T-helper 17 cell (primary cell): ENCODE measurements around the gene TLL1. TPM values are rescaled to one million over a fixed set of nuclear protein-coding genes. Genes with fewer than 3 reads are reported as not detected.

ENCODE experiments used
- ATAC-seq: fragments of 150-1000 bp; cut with Tn5 transposase; 2 replicates; pipeline ENCODE4 v1.10.0; 2021; ENCODE audit warnings: mild to moderate bottlenecking, moderate library complexity
- DNase-seq, 3 donors: peaks; one replicate each; pipeline versions ENCODE4 v3.0.0 to v3.0.0-alpha.2; 2020 to 2021
- H3K9me3 ChIP-seq: one replicate; pipeline ENCODE4 v1.7.0; 2013; ENCODE audit warnings: low read length, mild to moderate bottlenecking; ENCODE audit not compliant: control insufficient read depth, poor library complexity, severe bottlenecking
- H3K27ac Mint-ChIP-seq: one replicate; pipeline ENCODE4 v1.8.0; 2022; ENCODE audit warnings: mild to moderate bottlenecking, moderate library complexity, mixed read lengths
- H3K27me3 Mint-ChIP-seq: one replicate; pipeline ENCODE4 v1.8.0; 2022; ENCODE audit warnings: mixed read lengths
- H3K36me3 Mint-ChIP-seq: one replicate; pipeline ENCODE4 v1.8.0; 2022; ENCODE audit warnings: low read depth, mixed read lengths
- H3K4me1 Mint-ChIP-seq: one replicate; pipeline ENCODE4 v1.8.0; 2022; ENCODE audit warnings: mild to moderate bottlenecking, mixed read lengths
- H3K4me3 Mint-ChIP-seq: one replicate; pipeline ENCODE4 v1.8.0; 2022; ENCODE audit warnings: mild to moderate bottlenecking, moderate library complexity, mixed read lengths
- total RNA-seq, 4 donors: library from RNA in 2 of 4; stranded (reverse) in 2 of 4; gene quantifications; one replicate each; pipeline ENCODE4 v1.2.3 and lab custom pipeline; 2022 to 2026

The TLL1 gene
- total RNA-seq, 2 donors from 2014 or later: not detected

DNA sequence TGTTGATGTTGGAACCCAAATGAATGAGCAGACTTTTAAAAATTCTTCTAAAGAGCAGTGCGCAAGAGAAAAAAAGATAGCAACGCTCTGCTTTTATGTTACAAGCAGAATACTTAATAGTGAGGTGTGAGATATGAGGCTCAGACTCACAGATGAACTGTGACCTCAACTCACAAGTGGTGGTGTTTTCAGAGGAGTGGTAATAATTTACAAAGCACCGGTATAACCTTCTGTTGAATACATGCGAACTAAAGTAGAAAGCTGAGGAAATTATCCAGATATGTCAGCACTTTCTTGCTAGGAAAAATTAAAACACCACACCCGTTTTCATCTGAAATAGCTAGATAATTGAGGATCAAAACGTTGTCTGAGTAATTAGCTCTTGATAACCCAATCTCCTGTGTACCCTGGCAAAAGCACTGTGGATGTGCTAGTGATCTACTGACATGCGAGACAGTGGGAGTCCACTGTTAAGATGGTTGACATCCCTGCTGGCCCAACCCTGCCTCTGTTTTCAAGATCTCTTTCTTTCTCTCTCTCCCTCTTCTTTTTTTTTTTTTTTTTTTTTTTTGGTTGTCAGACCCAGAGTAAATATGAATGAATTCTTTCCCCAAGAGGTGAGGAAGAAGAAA, 6.9 kb upstream of the TLL1 start:
- Mint-ChIP-seq H3K27me3 (no peaks in the 10 kb centered on the region), H3K27ac (no peak overlapping the region), H3K36me3 (no peaks in the 10 kb centered on the region), H3K4me1 (no peaks in the 10 kb centered on the region), H3K4me3 (no peak overlapping the region)
- ATAC-seq (no peak), DNase-seq (no peak)
- no peaks in the 10 kb centered on the region for H3K9me3 ChIP-seq

DNA sequence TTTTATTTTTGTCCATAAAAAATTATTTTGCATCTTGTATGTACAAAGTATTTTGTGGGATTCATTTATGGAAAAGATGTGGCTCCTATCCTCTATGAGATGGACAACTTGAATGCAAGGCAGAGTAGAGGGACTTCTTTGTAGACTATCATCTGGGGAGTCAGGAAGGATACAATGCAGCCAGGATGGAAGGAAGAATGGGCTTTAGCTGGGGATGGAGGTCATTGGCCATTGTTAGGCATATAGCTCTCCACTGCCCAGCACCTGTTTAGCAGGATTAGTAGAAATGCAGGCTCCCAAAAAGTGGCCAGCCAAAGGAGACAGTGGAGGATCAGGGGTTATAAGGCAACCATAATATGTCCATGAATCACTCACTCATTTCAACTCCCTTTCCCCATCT, 5.1 kb upstream of the TLL1 start:
- ATAC-seq (no peak), DNase-seq (no peak)
- H3K36me3 Mint-ChIP-seq: no peaks in the 10 kb centered on the region
- H3K4me3 Mint-ChIP-seq: no peak overlapping the region
- H3K4me1 Mint-ChIP-seq: no peaks in the 10 kb centered on the region
- H3K27me3 Mint-ChIP-seq: peaks cover 15% of the 10 kb centered on the region
- no peak overlapping the region for H3K27ac Mint-ChIP-seq
- H3K9me3 ChIP-seq: no peaks in the 10 kb centered on the region

DNA sequence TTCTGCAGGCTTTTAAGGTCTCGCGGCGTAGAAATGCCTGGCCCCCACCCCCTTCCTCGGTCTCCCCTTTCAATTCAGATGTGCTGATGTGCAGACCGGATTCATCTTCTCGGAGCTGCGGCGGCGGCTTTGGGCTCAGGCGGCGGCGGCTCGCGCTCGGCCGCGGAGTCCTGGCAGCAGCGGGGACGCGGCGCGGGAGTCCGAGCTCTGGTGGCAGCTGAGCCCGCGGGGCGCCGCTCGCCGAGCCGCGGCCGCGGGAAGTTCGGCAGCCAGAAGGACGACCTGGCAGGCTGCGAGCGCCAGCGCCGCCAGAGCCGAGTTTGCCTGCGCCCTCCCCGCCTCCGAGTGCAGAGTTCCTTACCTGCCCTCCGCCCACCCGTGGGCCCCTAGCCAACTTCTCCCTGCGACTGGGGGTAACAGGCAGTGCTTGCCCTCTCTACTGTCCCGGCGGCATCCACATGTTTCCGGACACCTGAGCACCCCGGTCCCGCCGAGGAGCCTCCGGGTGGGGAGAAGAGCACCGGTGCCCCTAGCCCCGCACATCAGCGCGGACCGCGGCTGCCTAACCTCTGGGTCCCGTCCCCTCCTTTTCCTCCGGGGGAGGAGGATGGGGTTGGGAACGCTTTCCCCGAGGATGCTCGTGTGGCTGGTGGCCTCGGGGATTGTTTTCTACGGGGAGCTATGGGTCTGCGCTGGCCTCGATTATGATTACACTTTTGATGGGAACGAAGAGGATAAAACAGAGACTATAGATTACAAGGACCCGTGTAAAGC, 448 bp downstream of the TLL1 start:
- H3K4me3 Mint-ChIP-seq: peak overlapping the region; percentile 36
- H3K27ac Mint-ChIP-seq: no peak overlapping the region
- no peaks in the 10 kb centered on the region for H3K36me3 Mint-ChIP-seq
- ATAC-seq: no peak
- H3K9me3 ChIP-seq: no peaks in the 10 kb centered on the region
- DNase-seq: no peak
- peaks cover 5% of the 10 kb centered on the region for H3K4me1 Mint-ChIP-seq
- H3K27me3 Mint-ChIP-seq: peaks cover 55% of the 10 kb centered on the region

DNA sequence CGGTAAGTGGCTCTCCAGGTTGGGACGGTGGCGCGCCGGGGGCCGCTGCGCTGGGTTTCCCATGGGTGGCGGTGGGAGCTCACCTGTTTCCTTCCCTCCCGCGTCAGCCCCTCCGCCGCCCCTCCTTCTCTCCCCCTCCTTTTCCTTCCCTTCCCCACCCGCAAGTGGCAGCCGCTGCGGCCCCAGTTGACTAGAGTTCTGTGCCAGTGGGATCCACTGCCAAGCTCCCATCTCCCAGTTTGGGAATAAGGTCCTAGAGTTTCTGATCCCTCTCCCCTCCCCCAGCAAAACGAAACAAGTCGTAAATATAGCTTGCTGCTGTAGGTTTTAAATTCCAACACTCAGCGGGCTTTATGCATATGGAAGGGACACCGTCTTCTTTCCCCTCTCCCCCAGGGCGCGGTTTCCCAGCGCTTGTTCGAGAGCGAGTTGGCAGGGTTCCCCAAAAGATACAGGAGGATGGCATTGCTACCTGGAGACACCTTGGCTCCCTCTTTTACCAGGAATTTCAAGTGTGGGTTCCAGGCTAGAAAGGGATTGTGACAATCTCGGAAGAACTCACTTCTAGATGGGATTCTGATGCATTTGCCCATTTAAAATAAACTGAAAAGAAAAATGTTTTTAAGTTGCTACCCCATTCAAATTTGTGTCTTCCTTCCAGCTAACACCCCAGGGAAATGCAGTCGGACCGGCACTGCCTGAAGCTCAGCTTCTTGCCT, 1.2 kb downstream of the TLL1 start:
- H3K36me3 Mint-ChIP-seq: no peaks in the 10 kb centered on the region
- ATAC-seq (no peak), DNase-seq (no peak)
- H3K27me3 Mint-ChIP-seq: peaks cover 57% of the 10 kb centered on the region
- H3K9me3 ChIP-seq: no peaks in the 10 kb centered on the region
- no peak overlapping the region for H3K27ac Mint-ChIP-seq
- H3K4me3 Mint-ChIP-seq: peak overlapping the region; percentile 36
- peaks cover 5% of the 10 kb centered on the region for H3K4me1 Mint-ChIP-seq

DNA sequence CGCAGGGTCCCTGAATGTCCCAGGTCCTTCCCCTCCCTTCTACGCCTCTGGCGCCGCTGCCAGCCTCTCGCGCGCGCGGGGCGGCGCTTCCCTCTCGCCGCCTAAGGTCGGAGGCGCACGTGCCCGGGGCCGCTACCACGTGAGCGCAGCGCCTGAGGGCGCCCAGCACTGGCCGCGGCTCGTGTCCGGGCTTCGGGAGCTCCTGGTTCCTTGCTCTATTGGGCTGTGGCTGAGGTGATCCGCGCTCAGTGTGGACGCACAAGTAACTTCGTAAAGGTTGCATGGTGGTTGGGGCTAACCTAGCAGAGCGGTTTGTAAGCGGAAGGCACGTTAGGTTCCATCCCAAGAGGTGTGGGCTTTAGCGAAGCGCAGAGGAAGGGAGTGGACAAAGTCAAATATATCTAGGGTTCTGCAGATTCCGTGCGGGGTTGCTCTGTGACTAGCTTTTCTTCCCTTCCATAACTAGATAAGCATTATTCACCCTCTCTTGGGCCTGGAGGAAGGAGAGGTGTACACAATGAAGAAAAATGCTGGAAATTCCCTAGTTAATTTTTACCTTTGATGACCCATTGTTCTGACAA, 1.8 kb downstream of the TLL1 start:
- H3K9me3 ChIP-seq: no peaks in the 10 kb centered on the region
- ATAC-seq (no peak), DNase-seq (no peak)
- Mint-ChIP-seq H3K27me3 (peaks cover 57% of the 10 kb centered on the region), H3K36me3 (no peaks in the 10 kb centered on the region), H3K4me3 (no peak overlapping the region), H3K27ac (no peak overlapping the region), H3K4me1 (peaks cover 5% of the 10 kb centered on the region)

DNA sequence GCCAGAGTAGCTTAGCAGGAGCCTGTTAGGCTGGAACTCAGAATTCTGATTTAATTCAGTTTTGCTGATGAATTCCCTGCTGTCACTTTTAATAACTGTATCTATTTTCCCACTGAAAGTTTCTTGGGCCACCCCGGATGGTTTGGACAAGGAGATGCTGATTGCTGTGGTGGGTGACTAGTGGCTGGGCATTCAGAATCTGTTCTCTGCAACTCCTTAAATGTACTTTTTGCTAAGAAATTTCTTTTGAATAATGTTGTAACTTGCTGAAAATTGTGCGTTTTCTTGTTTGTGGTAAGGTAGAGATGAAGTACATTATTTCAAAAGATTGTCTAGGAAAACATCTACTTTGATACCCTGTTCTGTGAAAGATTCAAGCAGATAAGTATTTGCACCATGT, 2.4 kb downstream of the TLL1 start:
- Mint-ChIP-seq H3K27ac (no peak overlapping the region), H3K36me3 (no peaks in the 10 kb centered on the region), H3K4me3 (no peak overlapping the region), H3K27me3 (peaks cover 57% of the 10 kb centered on the region), H3K4me1 (peaks cover 5% of the 10 kb centered on the region)
- DNase-seq (no peak), ATAC-seq (no peak)
- H3K9me3 ChIP-seq: no peaks in the 10 kb centered on the region

DNA sequence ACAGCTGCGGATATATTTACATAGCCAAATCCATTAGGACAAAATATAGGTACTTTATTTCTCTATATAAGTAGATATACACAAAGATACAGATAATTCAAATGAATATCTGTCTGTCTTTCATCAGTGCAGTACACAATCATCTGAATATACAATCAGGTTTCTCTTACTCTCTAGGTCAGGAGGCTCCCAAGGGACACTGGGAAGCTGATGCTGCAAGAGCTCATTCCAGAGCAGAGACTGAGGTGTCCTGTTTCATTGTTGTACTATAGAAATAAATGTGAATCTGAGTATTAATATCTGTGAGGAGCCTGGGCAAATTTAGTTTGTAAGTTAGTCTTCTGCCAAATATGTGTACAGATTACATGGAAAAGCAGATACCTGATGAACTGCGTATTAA, 4.2 kb downstream of the TLL1 start:
- no peak for DNase-seq
- no peak for ATAC-seq
- Mint-ChIP-seq H3K27ac (no peak overlapping the region), H3K27me3 (peaks cover 48% of the 10 kb centered on the region), H3K4me1 (peaks cover 5% of the 10 kb centered on the region), H3K4me3 (no peak overlapping the region), H3K36me3 (no peaks in the 10 kb centered on the region)
- no peaks in the 10 kb centered on the region for H3K9me3 ChIP-seq

DNA sequence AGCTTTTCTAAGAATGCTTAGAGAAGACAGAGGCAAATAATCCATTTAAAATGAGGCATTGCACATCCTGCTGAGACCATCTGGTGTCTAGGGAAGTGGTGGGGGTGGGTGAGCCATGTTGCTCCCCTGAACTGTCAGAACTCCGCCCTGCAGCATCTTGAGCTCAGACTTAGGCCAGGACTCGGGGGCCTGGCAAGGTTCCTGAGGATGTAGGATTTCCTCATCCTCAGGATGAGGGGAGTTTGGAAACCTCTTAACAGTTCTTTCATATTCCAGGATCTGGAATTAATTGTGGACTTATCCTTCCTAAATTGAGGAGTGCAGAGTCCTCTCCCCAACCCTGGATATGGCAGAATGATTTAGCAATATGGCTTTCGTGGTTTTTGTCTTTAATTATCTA, 6.6 kb downstream of the TLL1 start:
- Mint-ChIP-seq H3K36me3 (no peaks in the 10 kb centered on the region), H3K27me3 (peaks cover 28% of the 10 kb centered on the region), H3K4me1 (peaks cover 2% of the 10 kb centered on the region), H3K4me3 (no peak overlapping the region), H3K27ac (no peak overlapping the region)
- H3K9me3 ChIP-seq: no peaks in the 10 kb centered on the region
- ATAC-seq (no peak), DNase-seq (no peak)

DNA sequence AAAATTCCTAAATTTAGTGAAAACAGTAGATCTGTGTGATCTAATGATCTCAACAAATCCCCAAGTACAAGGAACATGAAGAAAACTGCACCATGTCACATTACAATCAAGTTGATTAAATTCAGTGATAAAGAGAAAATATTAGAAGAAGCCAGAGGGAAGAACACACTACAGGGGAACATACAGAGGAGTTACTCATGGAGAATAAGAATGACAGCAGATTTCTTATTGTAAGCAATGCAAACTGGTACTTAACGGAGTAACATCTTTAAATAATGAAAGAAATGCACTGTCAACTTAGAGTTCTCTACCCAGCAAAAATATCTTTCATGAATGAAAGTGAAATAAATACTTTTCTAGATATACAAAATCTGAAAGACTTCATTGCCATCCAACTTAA, 21.1 kb downstream of the TLL1 start:
- H3K9me3 ChIP-seq: no peaks in the 10 kb centered on the region
- H3K27ac Mint-ChIP-seq: no peak overlapping the region
- no peak for DNase-seq
- ATAC-seq: no peak
- H3K36me3 Mint-ChIP-seq: no peaks in the 10 kb centered on the region
- no peaks in the 10 kb centered on the region for H3K27me3 Mint-ChIP-seq
- H3K4me1 Mint-ChIP-seq: no peaks in the 10 kb centered on the region
- no peak overlapping the region for H3K4me3 Mint-ChIP-seq

DNA sequence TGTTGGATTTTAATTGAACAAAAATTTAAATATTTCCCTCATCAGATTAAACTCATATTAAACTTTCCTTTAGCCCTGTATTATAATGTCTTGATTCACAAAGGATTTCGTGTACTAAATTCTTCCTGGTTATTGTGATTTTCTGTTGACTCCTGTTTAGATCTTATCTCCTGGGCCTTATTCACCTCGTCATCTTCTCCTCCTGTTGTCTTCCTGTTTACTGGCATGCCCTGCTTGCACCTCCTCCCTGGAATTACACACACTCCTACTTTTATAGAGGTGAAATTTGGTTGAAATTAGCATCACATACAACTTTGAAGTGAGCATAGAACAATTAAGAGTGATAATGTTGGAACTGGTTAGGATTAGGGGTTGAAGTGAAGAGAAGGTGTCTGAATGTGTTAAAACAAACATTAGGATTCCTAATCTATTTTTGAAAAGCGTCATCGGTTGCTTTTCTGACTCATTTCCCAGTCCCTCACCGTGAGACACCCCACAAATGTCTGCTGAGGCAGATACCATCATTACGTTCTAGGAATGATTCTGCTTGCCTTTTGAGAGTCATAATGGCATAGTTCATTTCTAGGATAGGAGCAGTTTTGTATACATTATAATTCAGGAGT, 32.5 kb downstream of the TLL1 start:
- ATAC-seq: no peak

DNA sequence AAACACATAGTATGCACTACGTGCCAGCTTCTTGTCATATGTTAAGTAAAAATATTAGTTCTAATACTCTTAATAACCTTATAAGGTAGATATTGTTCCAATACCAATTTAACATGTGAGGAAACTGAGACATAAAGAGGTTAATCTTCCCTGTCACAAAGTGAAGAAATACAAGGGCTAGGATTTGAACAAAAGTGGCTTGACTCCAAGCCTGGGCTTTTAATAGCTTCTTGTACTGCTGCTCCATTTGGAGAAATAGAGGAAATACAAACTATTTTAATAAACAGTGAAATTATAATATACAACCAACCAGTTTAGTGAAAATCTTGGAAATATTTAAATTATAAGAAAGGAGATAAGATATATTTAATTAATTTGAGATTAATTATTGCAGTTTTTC, 33.2 kb downstream of the TLL1 start:
- H3K9me3 ChIP-seq: no peaks in the 10 kb centered on the region
- Mint-ChIP-seq H3K4me1 (no peaks in the 10 kb centered on the region), H3K27me3 (no peaks in the 10 kb centered on the region), H3K4me3 (no peak overlapping the region), H3K36me3 (no peaks in the 10 kb centered on the region), H3K27ac (no peak overlapping the region)
- DNase-seq: no peak
- no peak for ATAC-seq

More for the DNA sequence above, 32.5 kb downstream of the TLL1 start:
- Mint-ChIP-seq H3K27ac (no peak overlapping the region), H3K4me3 (no peak overlapping the region), H3K27me3 (no peaks in the 10 kb centered on the region), H3K4me1 (no peaks in the 10 kb centered on the region), H3K36me3 (no peaks in the 10 kb centered on the region)
- no peaks in the 10 kb centered on the region for H3K9me3 ChIP-seq
- no peak for DNase-seq

DNA sequence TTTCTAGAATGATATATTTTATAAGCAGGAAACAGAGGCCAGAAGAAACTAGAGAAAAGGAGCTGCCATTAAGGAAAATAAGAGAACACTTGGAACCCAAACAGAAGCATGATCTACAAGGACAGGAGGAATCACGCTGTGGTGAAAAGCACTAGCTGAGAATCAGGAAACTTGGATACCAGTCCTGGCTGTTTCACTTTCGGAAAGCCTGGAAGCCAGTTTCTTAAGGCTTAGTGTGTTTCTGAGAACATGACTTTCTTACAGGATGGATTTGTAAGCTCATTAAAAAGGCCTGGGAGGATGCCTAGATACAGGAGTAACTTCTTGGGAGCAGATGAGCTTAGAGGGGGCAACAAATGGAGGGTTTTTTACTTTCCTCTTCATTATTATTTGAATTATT, 36.9 kb downstream of the TLL1 start:
- Mint-ChIP-seq H3K36me3 (no peaks in the 10 kb centered on the region), H3K27ac (no peak overlapping the region), H3K4me1 (no peaks in the 10 kb centered on the region), H3K4me3 (no peak overlapping the region), H3K27me3 (no peaks in the 10 kb centered on the region)
- DNase-seq (no peak), ATAC-seq (no peak)
- no peaks in the 10 kb centered on the region for H3K9me3 ChIP-seq

DNA sequence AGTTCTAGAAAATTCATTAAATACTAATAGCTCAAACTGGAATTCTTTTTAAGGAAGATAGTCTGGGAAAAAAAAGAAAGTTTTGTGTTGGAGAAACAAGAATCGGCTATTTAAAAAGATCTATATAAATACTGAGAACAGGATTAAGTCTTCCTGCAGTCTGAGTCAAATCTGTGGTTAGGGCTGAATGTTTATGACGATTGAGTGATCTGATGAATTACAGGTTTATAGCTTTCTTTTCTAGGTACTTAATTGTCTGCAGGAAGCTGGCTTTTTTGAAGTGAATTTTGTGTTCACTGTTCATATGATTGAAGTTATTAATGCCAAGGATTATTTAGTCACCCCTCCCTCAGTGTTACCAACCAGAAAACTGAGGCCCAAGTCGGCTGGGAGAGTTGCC, 42.2 kb downstream of the TLL1 start:
- Mint-ChIP-seq H3K27me3 (no peaks in the 10 kb centered on the region), H3K4me3 (no peak overlapping the region)

More for the DNA sequence above, 42.2 kb downstream of the TLL1 start:
- H3K4me1 Mint-ChIP-seq: no peaks in the 10 kb centered on the region
- no peak for DNase-seq
- H3K9me3 ChIP-seq: no peaks in the 10 kb centered on the region
- no peak overlapping the region for H3K27ac Mint-ChIP-seq
- ATAC-seq: no peak
- no peaks in the 10 kb centered on the region for H3K36me3 Mint-ChIP-seq
